ENCODE results near the gene HNF4A. TPM values are rescaled to one million over a fixed set of nuclear protein-coding genes. Genes with fewer than 3 reads are reported as not detected.
A peak's percentile ranks its signal among the peaks of the same experiment; 100 is the strongest.

Gene HNF4A
- total RNA-seq, 2 donors from 2014 or later: 56.3 to 58.0 TPM

DNA sequence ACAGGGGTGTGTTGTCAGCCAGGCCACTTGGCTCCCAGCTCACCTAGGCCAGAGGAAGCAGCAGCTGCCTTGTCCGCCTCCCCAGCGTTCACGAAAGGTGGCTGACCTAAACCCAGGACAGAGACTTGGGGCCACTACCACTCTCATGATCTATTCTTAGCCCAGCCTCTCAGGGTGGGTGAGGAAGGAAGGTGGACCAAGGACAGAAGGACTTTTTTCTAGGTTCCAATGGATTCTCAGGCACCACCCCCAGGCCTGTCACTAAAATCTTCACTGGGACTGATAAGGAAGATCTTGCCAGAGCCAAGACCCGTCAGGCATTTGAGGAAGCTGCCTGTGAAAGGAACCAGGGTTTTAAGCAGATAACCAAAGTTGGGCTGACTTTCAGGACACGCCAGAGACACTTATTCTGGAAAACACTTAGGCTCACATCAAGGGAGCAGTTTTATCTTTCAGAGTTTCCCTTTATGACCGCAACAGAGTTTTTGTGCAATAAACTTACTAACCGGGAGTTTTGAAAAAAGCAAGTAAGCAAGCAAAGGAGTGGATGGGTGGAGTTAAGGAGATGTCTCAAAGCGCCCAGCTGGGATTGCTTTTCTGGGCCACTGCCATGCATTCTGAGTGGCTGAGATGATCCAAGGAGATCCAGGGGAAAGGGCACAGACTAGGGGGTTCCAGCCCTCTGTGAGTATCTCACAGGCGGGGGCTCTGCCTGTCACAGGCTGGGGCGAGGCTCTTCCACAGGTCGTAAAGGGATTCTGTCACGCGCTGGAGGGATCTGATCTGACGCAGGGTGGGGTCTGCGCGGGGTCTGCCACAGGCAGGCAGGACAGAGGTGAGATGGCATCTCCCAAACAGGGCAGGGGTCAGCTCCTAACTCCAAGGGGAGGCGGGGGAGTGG is 45.5 kb upstream of the HNF4A start:
- H3K4me3 ChIP-seq (ENCODE audit: low read length): peak overlapping the region; percentile 87
- Mint-ChIP-seq H3K4me3 (peak overlapping the region; percentile 73), H3K9me3 (no peaks in the 10 kb centered on the region), H3K27ac (no peak overlapping the region), H3K27me3 (ENCODE audit: insufficient read depth) (peaks cover 7% of the 10 kb centered on the region), H3K4me1 (peaks cover 14% of the 10 kb centered on the region), H3K36me3 (ENCODE audit: low read depth) (peaks cover 5% of the 10 kb centered on the region)
- H3K27ac ChIP-seq (ENCODE audit: low read depth, low read length): no peak overlapping the region
- TF ChIP-seq, protein P1, sequence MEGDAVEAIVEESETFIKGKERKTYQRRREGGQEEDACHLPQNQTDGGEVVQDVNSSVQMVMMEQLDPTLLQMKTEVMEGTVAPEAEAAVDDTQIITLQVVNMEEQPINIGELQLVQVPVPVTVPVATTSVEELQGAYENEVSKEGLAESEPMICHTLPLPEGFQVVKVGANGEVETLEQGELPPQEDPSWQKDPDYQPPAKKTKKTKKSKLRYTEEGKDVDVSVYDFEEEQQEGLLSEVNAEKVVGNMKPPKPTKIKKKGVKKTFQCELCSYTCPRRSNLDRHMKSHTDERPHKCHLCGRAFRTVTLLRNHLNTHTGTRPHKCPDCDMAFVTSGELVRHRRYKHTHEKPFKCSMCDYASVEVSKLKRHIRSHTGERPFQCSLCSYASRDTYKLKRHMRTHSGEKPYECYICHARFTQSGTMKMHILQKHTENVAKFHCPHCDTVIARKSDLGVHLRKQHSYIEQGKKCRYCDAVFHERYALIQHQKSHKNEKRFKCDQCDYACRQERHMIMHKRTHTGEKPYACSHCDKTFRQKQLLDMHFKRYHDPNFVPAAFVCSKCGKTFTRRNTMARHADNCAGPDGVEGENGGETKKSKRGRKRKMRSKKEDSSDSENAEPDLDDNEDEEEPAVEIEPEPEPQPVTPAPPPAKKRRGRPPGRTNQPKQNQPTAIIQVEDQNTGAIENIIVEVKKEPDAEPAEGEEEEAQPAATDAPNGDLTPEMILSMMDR (conservative IDR thresholded peaks at IDR 0.05): no peak
- H3K36me3 ChIP-seq (ENCODE audit: control insufficient read depth, insufficient read depth, low read length): peaks cover 1% of the 10 kb centered on the region
- H3K9ac ChIP-seq (ENCODE audit: extremely low read depth, low read length, poor library complexity, severe bottlenecking): peak overlapping the region; percentile 32
- no peak for DNase-seq
- H3K9me3 ChIP-seq (ENCODE audit: control insufficient read depth, low read length): no peaks in the 10 kb centered on the region
- WGBS, 2 experiments (ENCODE audit: insufficient coverage in 1 of 2, insufficient read length in 1 of 2): 44 to 58% methylated on average over 7 to 17 of the region's 17 CpGs
- H3K27me3 ChIP-seq (ENCODE audit: control insufficient read depth, insufficient read depth, low read length, poor library complexity, severe bottlenecking): no peaks in the 10 kb centered on the region
- peaks cover 9% of the 10 kb centered on the region for H3K4me1 ChIP-seq (ENCODE audit: control insufficient read depth, insufficient read depth, low read length)

DNA sequence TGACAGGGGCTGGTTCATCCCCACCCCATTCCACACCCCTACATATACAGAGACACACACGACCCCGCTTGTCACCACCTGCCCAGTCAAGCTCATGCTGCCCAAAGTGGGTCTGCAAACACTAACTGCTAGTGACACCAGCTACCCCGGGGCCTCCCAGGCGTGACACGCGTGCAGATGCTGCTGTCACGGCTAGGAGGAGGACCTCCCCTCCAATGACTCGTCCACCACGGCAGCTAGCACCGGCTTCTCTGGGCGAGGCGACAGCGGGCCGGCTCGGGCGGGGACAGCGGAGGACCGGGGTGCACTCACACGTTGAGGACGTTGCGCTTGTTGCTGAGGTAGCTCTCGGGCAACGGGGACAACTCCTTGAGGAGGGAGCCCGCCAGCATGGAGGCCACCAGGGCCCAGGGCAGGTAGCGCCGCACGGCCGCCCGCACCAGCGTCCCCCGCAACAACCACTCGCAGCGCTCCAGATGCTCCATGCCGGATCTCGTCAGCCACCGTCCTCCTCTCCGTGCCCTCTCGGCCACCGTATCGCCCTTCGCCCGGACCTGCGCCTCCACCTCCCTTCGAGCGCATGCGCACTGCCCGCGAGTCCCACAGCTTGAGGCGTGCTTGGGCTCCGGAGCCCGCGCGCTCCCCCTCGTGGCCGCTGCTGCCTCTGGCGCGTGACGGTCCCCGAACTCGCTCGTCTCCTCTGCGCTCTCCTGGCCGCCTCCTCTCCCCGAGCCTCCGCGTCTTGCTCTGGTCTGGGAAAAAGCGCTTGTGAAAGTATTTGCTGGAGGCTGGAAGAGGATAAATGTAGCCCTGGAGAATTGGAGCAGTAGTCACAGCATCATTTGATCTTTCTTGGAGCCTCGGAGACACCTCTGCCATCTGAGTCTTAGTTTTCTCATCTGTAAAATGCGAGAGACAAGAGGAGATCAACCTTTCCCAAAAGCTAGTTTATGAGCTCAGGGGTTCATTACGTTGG is 44.5 kb upstream of the HNF4A start, which contains the start of gene FITM2:
FITM2 (minus strand) TSS at position 539 of the 976 bp plus-strand sequence; CDS start at position 485, 54 bp downstream.
- peak within 1 kb of the TSS; percentile 32 for H3K9ac ChIP-seq (ENCODE audit: extremely low read depth, low read length, poor library complexity, severe bottlenecking)
- H3K36me3 ChIP-seq (ENCODE audit: control insufficient read depth, insufficient read depth, low read length): no peaks in the 10 kb centered on the region
- peak; percentile 99 for DNase-seq
- Mint-ChIP-seq H3K4me3 (peak within 1 kb of the TSS; percentile 73), H3K4me1 (peaks cover 14% of the 10 kb centered on the region), H3K36me3 (ENCODE audit: low read depth) (peaks cover 5% of the 10 kb centered on the region), H3K9me3 (no peaks in the 10 kb centered on the region), H3K27ac (no peak within 1 kb of the TSS), H3K27me3 (ENCODE audit: insufficient read depth) (peaks cover 7% of the 10 kb centered on the region)
- no peaks in the 10 kb centered on the region for H3K27me3 ChIP-seq (ENCODE audit: control insufficient read depth, insufficient read depth, low read length, poor library complexity, severe bottlenecking)
- H3K9me3 ChIP-seq (ENCODE audit: control insufficient read depth, low read length): no peaks in the 10 kb centered on the region
- TF ChIP-seq, protein P1 (conservative IDR thresholded peaks at IDR 0.05): peak; percentile 96
- no peak within 1 kb of the TSS for H3K27ac ChIP-seq (ENCODE audit: low read depth, low read length)
- peaks cover 9% of the 10 kb centered on the region for H3K4me1 ChIP-seq (ENCODE audit: control insufficient read depth, insufficient read depth, low read length)
- H3K4me3 ChIP-seq (ENCODE audit: low read length): peak within 1 kb of the TSS; percentile 87
- WGBS, 2 experiments (ENCODE audit: insufficient coverage in 1 of 2, insufficient read length in 1 of 2): 3 to 4% methylated on average over 45 to 70 of the region's 70 CpGs

DNA sequence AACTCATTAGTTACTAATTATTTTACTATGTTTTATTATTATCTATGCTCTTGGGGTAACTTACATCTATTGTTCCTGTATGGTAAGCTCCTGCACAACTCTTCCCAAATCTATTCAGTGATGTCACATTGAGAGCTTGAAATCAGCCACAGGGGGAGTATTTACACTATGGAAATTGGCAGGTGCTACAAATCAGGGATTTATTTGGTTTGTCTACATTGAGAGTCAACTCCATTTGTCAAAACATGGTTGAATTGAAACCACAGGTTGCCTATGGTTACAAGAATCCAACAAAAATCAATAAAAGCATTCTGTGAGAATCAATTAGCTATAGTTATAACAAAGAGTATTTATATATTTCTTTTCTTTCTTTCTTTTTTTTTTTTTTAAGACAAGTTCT is 40.6 kb upstream of the HNF4A start:
- TF ChIP-seq, protein P1 (conservative IDR thresholded peaks at IDR 0.05): no peak
- H3K36me3 Mint-ChIP-seq (ENCODE audit: low read depth): no peaks in the 10 kb centered on the region
- Histone ChIP-seq H3K4me3 (ENCODE audit: low read length) (no peak overlapping the region), H3K9me3 (ENCODE audit: control insufficient read depth, low read length) (peaks cover 3% of the 10 kb centered on the region), H3K27ac (ENCODE audit: low read depth, low read length) (no peak overlapping the region), H3K4me1 (ENCODE audit: control insufficient read depth, insufficient read depth, low read length) (peaks cover 5% of the 10 kb centered on the region), H3K36me3 (ENCODE audit: control insufficient read depth, insufficient read depth, low read length) (no peaks in the 10 kb centered on the region), H3K9ac (ENCODE audit: extremely low read depth, low read length, poor library complexity, severe bottlenecking) (no peak overlapping the region), H3K27me3 (ENCODE audit: control insufficient read depth, insufficient read depth, low read length, poor library complexity, severe bottlenecking) (no peaks in the 10 kb centered on the region)
- peaks cover 2% of the 10 kb centered on the region for H3K9me3 Mint-ChIP-seq
- no peak overlapping the region for H3K27ac Mint-ChIP-seq
- DNase-seq: no peak
- peaks cover 8% of the 10 kb centered on the region for H3K4me1 Mint-ChIP-seq
- H3K4me3 Mint-ChIP-seq: no peak overlapping the region
- peaks cover 7% of the 10 kb centered on the region for H3K27me3 Mint-ChIP-seq (ENCODE audit: insufficient read depth)
